Parathyroid adenoma (tissue), 2 donors: ENCODE results near the gene GP1BA.
A peak's percentile ranks its signal among the peaks of the same experiment; 100 is the strongest.

Source experiments
- H2AFZ ChIP-seq: fragments of 300-600 bp; sonication (generic); one replicate; pipeline ENCODE4 v1.7.0; 2017; ENCODE audit warnings: antibody characterized with exemption, mild to moderate bottlenecking
- H3K27ac ChIP-seq: fragments of 300-600 bp; sonication (generic); one replicate; pipeline ENCODE4 v1.7.0; 2017
- H3K27me3 ChIP-seq: fragments of 300-600 bp; sonication (generic); one replicate; pipeline ENCODE4 v1.7.0; 2017; ENCODE audit warnings: low read length; ENCODE audit not compliant: control insufficient read depth, insufficient read depth
- H3K36me3 ChIP-seq: fragments of 300-600 bp; sonication (generic); one replicate; pipeline ENCODE4 v1.7.0; 2017; ENCODE audit warnings: low read length; ENCODE audit not compliant: control insufficient read depth, insufficient read depth
- H3K4me1 ChIP-seq: fragments of 300-600 bp; sonication (generic); one replicate; pipeline ENCODE4 v1.7.0; 2017; ENCODE audit warnings: control low read depth
- H3K4me2 ChIP-seq: fragments of 300-600 bp; sonication (generic); one replicate; pipeline ENCODE4 v1.7.0; 2017; ENCODE audit warnings: low read length
- H3K4me3 ChIP-seq: fragments of 300-600 bp; sonication (generic); one replicate; pipeline ENCODE4 v1.7.0; 2017; ENCODE audit warnings: low read depth, low read length
- H3K79me2 ChIP-seq: fragments of 300-600 bp; sonication (generic); one replicate; pipeline ENCODE4 v1.7.0; 2017; ENCODE audit warnings: control low read depth
- H3K9ac ChIP-seq: fragments of 300-600 bp; sonication (generic); one replicate; pipeline ENCODE4 v1.7.0; 2017; ENCODE audit warnings: mild to moderate bottlenecking
- H3K9me3 ChIP-seq: fragments of 300-600 bp; sonication (generic); one replicate; pipeline ENCODE4 v1.7.0; 2017; ENCODE audit warnings: low read length; ENCODE audit not compliant: control insufficient read depth
- TF ChIP-seq, protein P1 (sequence below): fragments of 300-600 bp; sonication (generic); IDR thresholded peaks from one replicate; pipeline ENCODE4 v1.7.0; 2017; ENCODE audit warnings: antibody characterized with exemption, mild to moderate bottlenecking
- donor health status: primary hyperparathyroidism.

The GP1BA gene

DNA sequence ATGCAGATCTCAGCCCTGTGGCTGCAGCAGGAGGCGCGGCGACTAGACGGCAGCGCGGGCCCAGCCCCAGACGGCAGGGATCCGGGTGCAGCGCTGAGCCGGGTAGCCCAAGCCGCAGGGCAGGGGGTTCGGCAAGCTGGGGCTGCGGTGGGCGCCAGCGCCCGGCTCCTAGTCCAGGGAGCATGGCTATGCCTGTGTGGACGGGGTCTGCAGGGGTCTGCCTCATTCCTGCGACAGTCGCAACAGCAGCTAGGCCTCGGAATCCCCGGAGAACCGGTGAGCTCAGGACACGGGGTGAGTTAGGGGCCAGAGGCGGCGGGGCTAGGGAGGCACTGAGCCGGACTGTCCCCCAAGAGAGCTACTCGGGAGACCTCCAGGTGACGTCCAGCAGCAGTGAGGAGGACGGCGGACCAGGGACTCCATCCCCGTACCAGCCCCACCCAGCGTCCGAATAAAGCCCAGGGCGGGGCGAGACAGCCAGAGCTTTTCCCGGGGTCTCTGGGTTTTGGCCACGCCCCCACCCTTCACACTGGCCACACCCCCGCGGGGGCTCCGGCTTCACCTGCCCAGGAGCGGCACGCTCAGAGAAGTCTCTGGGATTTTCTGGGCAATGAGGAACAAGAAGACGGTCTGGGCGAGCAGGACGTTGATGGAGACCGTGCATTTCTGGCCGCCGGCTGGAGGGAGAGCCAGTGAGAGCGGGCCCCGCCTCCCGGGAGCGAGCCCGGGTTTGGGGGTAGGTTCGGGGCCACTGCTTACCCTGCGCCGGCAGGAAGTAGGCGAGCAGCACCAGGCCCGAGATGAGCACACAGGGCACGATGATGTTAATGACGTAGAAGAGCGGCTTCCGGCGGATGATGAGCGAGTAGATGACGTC, 31.6 kb upstream of the GP1BA start:
- Histone ChIP-seq H2AFZ (no peak overlapping the region), H3K4me2 (peak overlapping the region; percentile 72), H3K27ac (peak overlapping the region; percentile 70), H3K79me2 (no peaks in the 10 kb centered on the region), H3K4me1 (peaks cover 10% of the 10 kb centered on the region), H3K9ac (no peak overlapping the region), H3K27me3 (no peaks in the 10 kb centered on the region), H3K4me3 (peak overlapping the region; percentile 0), H3K9me3 (no peaks in the 10 kb centered on the region), H3K36me3 (no peaks in the 10 kb centered on the region)
- TF ChIP-seq, protein P1, sequence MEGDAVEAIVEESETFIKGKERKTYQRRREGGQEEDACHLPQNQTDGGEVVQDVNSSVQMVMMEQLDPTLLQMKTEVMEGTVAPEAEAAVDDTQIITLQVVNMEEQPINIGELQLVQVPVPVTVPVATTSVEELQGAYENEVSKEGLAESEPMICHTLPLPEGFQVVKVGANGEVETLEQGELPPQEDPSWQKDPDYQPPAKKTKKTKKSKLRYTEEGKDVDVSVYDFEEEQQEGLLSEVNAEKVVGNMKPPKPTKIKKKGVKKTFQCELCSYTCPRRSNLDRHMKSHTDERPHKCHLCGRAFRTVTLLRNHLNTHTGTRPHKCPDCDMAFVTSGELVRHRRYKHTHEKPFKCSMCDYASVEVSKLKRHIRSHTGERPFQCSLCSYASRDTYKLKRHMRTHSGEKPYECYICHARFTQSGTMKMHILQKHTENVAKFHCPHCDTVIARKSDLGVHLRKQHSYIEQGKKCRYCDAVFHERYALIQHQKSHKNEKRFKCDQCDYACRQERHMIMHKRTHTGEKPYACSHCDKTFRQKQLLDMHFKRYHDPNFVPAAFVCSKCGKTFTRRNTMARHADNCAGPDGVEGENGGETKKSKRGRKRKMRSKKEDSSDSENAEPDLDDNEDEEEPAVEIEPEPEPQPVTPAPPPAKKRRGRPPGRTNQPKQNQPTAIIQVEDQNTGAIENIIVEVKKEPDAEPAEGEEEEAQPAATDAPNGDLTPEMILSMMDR, result no peak

DNA sequence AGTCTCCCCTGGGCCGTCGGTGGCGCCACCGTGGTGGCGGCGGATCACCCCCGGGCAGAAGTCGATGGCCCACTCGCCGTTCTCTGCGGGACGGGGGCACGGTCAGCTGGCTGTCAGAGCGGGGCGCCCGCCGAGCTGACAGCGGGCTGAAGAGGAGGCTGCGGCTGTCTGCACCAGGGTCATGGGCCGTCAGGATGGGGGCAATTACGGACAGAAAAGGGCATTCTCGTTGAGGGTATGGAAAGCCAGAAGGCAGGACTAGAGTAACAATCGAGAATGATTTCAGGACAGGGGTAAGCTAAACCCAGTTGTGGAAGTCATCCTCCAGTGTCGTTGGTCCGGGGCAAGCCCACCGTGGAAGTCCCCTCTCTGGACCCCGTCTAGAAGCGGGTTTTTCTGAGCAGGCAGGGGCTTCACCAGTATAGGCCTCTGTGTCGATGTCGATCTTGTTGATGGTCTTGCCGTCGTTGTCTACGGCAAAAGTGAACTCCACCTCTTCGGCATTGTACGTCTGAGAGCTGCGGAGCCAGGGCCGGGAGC, 30.9 kb upstream of the GP1BA start:
- Histone ChIP-seq H3K36me3 (no peaks in the 10 kb centered on the region), H3K27me3 (no peaks in the 10 kb centered on the region), H3K4me1 (peaks cover 10% of the 10 kb centered on the region), H3K9me3 (no peaks in the 10 kb centered on the region), H3K79me2 (no peaks in the 10 kb centered on the region), H3K4me2 (no peak overlapping the region), H3K9ac (no peak overlapping the region), H2AFZ (no peak overlapping the region), H3K27ac (peak overlapping the region; percentile 70), H3K4me3 (peak overlapping the region; percentile 0)
- TF ChIP-seq, protein P1, result no peak

DNA sequence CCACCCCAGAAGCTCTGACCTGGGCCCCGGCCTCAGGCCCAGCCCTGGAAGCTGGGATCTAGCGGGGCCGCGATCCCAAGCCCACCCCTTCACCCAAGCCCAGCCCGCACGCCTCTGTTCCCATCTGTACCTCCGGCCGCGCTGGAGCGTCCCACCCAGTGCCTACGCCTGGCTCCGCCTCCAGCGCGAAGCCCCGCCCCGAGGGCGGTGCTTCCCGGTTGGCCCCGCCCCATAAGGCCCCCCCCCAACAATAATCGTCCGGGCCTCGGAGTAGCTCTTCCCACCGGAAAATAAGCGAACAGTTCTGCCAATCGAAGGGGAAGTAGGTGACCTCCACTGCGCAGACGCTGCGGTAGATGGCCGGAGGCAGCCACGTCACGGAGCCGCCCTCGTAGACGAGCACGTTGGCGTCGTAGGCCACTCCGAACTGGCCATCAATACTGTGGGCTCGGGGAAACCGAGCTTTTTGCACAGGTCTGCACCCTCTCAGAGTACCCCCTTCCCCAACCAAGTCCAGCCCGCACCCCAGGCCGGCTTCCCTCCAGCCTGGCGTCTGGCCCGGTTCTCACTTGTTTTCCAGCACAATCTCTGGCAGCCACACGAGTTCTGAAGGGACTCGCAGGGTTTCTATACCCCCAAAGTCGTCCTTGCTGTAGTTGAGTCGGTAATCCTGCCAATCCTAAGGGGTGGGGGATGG, 30.3 kb upstream of the GP1BA start:
- H3K4me1 ChIP-seq, result peaks cover 10% of the 10 kb centered on the region
- H3K4me2 ChIP-seq, result no peak overlapping the region
- H3K9me3 ChIP-seq, result no peaks in the 10 kb centered on the region
- H3K4me3 ChIP-seq, result peak overlapping the region; percentile 0
- peak overlapping the region; percentile 70 for H3K27ac ChIP-seq
- TF ChIP-seq, protein P1, result no peak
- H3K27me3 ChIP-seq, result no peaks in the 10 kb centered on the region
- no peaks in the 10 kb centered on the region for H3K36me3 ChIP-seq
- H3K79me2 ChIP-seq, result no peaks in the 10 kb centered on the region
- no peak overlapping the region for H3K9ac ChIP-seq
- H2AFZ ChIP-seq, result peak overlapping the region; percentile 51

DNA sequence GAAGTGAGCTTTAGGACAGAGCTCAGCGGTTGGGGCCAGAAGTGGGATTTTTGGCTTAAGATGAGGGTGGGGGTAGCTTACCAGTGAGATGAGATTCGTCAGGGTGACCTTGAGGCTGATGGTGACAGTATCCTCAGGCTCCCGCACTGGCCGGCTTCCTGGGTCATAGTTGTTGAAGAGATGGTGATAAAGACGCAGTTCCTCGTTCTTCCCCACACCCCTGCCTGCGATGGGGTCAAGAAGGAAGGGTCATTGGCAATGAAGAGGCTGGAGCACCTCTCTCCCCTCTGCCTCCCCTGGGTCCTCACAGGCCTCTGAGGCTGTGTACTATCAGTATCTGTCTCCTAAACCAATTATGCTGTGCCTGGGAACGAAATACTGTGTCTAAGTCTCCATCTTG, 29.5 kb upstream of the GP1BA start:
- no peaks in the 10 kb centered on the region for H3K79me2 ChIP-seq
- no peaks in the 10 kb centered on the region for H3K9me3 ChIP-seq
- H3K27me3 ChIP-seq, result no peaks in the 10 kb centered on the region
- H3K4me3 ChIP-seq, result no peak overlapping the region
- no peaks in the 10 kb centered on the region for H3K36me3 ChIP-seq
- peak overlapping the region; percentile 31 for H3K4me2 ChIP-seq
- no peak overlapping the region for H3K9ac ChIP-seq
- peak overlapping the region; percentile 53 for H3K27ac ChIP-seq
- TF ChIP-seq, protein P1, result no peak
- H2AFZ ChIP-seq, result peak overlapping the region; percentile 84
- peaks cover 10% of the 10 kb centered on the region for H3K4me1 ChIP-seq
